ENCODE data around the gene GALK1.

GRCh38 chr17:75727391-75727790, 37.6 kb downstream of the GALK1 start:
- TF ChIP-seq EZH2phosphoT487 (IDR thresholded peaks at IDR 0.05; ENCODE audit: insufficient read depth, low read depth): no peak
- no peak for TF ChIP-seq EZH2 (IDR thresholded peaks at IDR 0.05; ENCODE audit: insufficient read depth, poor library complexity, severe bottlenecking)

All from GM23248 (cell line).